ENCODE data around the gene IQCH.

IQCH gene

DNA sequence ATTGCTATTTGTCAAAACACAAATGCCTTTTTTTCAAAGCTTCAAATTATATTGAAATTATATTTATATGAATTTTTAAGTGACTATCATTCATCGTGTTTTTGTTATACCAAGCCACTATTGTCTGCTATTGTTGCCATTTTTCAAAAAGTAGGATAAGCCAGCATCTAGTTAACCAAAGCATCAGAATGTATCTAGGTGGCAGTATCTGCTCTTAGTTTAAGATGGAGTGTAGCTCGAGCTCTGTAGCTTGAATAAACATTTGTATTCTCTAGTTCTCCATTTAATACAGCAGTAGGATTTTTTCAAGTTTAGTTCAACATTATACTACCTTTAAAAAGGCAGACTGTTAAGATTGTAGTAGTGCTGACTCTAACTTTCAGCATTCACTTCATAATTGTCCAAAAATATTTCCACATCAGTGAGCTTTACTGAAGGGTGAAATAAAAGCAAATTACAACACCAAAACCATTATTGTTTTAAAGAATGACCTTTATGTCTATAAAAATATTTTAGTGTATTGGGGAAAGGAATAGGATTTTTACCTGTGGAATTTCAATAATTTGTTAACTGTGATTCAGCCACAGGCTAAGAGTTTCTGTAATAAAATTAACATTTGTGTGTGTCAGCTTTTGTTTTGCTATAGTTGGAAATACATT, 246.7 kb downstream of the IQCH start:
- no peak for DNase-seq (ENCODE audit: low read depth)

DNA sequence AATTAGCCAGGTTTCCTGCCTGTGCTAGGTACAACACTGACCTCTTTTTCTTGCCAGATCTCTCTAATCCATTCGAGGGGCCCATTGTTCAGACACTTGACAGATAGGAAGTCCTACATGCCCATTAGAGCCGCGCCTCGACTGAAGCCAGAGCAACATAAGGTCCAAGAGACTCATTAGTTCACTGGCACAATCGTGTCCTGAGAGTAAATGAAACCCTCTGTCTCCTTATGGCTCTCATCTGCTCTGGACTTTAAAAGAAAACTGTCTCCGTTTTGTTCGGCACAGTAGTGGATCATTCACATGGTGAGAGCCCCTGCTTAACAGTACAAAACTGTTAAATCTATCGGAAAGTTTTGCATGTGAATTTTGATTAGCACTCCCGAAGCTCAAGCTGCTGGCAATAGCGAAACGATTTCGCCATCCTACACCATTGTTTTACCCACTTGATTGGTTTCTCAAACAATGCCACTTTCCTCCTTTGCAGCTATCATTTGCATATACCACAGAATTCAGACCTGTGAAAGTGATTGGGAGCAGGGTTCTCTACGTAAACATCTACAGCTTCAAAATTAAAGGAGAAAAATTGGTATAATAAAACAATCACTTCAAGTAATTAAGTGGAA, 247.4 kb downstream of the IQCH start:
- no peak for DNase-seq (ENCODE audit: low read depth)

DNA sequence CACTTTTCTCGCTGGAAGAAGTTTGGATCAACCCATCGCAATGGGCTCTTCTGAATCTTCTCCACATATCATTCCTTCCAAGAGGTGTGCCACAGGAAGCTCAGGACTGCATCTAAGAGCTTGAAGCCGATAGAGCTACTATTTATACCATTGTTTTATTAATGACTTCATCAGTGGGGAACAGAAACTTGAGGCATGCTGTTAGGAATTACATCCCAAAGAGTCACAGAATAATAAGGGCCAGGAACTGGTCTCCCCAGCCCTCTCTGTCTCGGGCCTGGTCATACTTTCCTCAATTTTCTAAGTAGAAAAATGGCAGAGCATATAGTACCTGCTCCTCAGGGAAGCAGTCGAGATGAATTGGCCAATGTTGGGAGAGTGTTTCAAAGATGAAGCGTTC, 249.5 kb downstream of the IQCH start:
- DNase-seq (ENCODE audit: low read depth): no peak

DNA sequence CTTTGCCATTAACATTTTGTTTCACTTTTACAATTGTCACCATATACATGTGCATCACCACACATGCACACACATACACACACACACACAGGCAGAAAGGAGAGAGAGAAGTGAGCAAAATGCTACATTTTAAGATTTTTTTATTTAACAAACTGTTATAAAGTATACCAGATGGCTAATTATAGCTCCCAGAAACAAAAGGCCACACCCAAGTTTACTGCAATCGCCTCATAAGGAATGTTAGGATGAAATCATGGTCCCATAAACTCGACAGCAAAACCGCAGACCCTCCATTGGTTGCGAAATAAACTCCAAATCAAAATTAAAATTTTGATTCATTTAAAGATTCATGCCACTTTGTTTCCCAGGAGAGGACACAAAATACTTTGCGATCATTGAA, 250.2 kb downstream of the IQCH start:
- no peak for DNase-seq (ENCODE audit: low read depth)

DNA sequence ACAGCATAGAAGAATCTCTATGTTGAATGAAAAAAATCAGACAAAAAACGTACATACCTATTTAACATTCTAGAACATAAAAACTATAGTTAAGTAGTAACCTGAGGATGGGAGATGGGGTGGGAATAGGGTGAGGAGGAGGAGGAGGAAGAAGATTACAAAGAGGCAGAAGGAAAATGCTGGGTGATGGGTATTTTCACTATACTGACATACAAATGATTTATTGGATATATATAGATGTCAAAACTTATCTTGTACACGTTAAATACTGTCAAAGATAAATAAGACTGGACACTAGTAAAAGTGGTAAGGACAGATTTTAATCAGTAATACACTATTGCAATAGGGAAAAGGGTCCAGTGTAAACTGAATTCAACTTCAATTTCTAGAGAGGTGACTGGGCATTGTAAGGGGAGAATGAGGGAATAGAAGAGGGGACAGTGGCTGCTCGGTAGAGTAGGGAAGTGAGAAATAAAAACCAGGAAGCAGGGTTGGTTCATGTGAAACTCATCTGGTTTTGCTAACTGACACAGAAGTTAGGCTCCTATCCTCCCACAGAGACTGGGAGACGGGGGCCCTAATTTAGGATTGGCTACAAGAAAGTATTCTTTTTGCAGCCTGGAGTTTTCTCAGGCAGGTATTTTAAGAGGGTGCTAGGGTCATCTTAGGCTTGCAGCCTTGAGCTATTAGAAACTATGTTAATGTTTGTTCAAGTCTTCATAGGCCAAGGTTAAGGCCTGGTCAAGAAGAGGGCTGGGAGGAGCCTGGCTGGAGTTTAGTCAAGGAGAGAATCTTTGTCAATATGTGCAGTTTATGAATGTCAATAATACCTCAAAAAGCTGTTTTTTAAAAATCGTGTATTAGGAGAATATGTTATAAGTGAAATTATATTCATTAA, 251.3 kb downstream of the IQCH start:
- no peak for DNase-seq (ENCODE audit: low read depth)

DNA sequence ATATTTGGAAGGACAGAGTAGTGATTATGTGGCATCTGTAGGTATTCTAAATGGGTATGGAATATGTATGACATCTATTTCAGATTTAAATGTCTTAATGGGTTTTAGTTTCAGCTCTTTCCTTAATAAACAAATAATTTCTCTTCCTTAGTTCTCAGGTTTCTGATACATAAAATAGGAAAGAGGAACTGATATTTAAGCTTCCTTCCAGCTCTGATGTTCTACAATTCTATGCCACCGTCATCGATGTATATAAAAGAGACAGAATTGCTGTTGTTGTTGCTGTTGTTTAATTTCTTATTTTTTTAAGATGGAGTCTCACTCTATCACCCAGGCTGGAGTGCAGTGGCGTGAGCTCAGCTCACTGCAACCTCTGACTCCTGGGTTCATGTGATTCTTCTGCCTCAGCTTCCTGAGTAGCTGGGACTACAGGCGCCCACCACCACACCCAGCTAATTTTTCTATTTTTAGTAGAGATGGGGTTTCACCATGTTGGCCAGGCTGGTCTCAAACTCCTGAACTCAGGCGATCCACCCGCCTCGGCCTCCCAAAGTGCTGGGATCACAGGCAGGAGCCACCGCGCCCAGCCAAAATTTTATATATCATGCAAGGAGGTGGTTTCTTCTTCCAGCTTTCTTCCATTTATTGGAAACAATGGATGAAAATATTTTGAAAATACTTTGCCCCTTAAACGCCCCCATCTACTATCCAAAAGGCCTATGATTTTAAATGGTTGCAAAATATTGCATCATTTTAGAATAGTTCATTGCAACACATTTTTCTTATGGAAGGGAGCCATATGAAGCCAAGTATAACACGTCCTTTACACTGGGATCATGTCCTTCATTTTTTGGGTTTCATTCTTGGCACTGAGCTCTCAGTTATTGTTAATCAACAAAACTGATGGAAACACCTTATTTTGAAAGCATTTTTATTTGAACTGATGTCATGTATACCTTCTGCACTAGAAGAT, 252.5 kb downstream of the IQCH start:
- DNase-seq (ENCODE audit: low read depth): no peak

DNA sequence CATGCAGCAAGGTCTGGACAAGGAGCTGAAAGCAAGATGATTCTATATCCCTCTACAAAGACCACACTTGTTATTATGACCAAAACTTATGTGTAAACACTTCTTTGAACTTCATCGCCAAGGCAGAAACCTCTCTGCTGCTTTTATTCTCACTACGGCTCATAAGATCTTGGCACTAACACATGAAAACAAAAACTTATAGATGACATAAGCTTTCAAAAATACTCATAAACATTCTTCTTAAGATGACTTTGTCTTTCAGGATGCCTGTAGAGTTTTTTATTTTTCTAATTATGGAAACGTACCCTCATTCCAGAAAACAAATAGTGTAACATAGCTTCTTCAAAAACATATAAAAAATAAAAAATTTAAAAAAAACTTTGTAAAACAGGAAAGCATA, 253.8 kb downstream of the IQCH start:
- no peak for DNase-seq (ENCODE audit: low read depth)

DNA sequence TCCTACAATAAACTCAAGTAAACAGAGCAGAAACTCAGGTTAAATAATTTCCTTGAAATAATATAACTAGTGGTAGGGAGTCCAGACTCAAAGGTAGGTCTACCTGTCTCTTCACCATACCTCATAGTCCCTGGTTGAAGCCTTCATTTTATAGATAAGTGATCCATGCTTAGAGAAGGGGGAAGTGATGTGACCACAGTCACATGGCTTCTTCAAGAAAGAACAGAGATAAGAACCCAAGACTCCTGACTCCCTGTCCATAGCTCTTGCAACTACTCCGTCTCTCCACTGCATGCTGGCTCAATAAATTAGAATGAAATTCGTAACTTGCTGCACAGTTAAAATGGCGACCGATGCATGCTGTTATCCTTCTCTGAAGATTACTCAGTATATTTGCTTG, 255.3 kb downstream of the IQCH start:
- DNase-seq (ENCODE audit: low read depth): no peak

DNA sequence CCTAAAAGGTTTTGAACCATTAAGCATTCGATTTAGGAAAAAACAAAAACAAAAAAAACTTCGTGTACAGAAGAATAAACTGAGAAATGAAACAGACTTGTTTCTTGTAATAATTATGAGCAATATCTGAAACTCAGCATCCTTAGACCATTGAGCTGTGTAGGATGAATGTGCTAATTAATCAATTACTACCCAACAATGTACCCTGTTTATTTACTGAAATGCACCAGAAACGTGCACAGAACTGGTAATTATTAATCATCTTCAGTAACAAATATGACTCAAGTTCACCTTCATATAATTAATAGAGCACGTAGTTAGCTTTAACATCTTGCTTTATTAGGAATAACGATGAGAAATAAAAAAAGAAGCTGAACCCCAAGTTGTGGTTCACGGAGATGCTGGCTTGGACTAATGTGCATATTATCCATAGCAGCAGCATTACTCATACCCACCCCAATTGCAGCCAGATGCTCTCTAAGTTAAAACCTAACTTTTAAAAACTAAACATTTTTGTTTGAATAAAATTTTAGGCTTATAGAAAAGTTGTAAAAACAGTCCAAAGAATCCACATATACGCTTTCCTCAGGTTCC, 256.1 kb downstream of the IQCH start:
- DNase-seq (ENCODE audit: low read depth): peak; percentile 79

DNA sequence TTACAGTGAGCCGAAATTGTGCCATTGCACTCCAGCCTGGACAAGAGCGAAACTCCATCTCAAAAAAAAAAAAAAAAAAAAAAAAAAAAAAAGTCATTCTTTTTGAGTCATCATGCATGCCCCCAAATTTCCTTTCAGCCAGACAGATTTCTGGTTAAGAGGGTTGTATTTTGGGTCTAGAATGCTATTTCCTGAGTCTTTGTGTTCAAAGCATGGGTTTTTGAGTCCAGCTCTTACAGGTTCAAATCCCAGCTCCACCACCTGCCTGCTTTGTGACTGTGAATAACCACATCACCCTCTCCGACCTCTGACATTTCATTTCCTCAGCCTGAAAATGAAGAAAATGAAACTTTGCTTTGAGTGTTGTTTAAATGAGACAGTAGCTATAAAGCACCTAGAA, 257.0 kb downstream of the IQCH start:
- DNase-seq (ENCODE audit: low read depth): peak; percentile 56

DNA sequence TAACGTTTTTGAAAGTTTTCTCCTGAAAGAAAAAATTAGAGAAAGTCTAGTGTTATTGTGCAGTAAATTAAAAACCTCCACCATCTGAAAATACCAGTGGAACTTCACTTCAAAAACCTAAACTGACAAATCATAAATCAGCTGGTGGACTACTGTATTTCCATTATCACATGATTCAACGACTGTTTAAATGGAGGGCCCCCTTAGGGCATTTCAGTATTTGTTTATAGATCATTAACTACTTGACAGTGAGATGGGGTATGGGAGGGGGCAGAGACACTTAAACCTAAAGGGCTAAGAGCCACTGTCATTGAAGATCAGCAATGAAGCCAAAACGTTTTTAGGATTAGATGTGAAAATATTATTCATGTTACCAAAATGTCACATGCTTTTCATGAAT, 257.6 kb downstream of the IQCH start:
- DNase-seq (ENCODE audit: low read depth): no peak

DNA sequence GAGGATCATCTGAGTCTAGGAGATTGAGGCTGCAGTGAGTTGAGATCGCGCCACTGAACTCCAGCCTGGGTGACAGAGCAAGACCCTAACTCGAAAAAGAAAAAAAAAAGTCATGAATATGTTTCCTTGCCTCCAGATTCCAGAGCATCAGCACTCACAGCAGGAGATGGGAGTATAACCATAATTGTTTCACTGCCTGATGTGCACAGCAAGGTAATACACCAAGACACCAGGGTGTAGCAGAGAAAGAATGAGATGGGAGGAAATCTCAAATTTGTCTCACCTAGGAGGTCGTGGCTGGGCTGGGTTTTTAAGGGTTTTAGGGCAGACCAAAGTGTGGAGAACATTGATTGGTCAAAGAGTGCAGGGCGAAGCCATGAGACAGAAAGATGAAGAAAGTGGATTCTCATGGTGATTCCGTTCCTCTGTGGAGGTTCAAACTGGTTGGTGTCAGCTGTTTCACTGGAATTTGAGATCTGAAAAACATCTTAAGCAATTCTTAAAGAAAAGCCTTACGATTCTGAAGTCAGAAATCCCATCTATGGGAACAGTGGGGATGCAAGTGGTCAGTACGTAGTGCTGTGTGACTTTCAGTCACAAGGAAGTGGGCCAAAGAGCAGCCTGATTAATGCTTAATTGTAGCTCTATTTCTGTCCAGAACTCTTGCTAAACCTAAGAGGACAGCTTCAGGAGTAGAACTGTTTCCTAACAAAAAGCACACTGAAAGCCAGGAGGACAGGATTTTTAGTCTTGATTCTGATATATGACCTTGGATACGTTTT, 258.5 kb downstream of the IQCH start:
- DNase-seq (ENCODE audit: low read depth): no peak

DNA sequence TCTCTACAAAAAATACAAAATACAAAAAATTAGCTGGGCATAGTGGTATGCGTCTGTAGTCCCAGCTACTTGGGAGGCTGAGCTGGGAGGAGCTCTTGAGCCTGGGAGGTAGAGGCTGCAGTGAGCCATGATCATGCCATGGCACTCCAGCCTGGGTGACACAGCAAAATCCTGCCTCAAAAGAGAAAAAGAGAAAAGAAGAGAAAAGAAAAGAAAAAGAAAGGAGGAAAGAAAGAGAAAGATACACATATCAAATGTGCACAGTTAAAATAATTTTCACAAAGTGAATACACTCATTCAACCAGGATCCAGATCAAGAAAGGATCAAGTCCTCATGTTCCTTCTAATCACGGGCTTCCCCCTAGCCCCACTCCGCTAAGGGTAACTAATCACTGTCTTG, 260.5 kb downstream of the IQCH start:
- no peak for DNase-seq (ENCODE audit: low read depth)

DNA sequence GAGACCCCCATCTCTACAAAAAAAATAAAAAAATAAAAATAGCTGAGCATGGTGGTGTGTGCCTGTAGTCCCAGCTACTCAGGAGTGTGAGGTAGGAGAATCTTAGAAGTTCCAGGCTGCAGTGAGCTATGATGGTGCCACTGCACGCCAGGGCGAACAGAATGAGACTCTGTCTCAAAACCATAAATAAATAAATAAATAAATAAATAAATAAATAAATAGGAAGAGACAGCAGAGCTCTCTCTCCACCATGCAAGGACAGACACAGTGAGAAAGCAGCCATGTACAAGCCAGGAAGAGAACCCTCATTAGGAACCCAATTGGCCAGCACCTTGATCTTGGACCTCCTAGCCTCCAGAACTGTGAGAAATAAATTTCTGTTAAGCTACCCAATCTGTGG, 261.0 kb downstream of the IQCH start:
- DNase-seq (ENCODE audit: low read depth): no peak

DNA sequence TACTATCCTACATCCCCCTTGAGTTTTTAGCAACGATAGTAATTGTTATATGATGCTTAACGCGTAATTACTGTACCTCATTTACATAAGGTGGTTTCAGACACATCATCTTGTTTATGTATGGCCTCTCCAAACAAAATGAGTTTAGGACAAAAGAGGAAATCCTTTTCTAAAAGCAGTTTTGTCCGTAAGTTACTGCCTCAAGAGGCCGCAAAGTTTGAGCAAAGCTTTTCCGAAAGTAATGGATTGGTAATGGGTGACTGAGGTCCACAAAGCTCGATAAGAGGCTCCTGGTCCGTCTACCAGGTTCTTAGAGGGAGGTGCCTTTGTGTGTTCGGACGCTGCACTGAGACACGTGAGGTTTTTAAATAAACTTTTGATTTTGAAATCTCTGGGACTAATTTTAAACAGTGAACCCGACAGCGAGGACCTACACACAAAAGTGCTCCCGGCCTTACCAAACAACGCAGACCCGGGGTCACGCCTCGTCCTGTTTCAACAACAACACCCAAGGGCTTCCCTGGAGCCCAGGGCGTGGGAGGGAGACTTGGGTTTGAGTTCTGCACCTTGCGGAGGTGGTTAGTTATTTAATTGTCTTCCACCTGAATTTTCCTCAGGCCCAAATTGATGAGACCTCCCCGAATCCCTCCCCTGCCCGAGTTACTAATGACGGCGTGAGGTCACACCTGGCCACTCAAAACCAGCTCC, 265.9 kb downstream of the IQCH start:
- no peak for DNase-seq (ENCODE audit: low read depth)

DNA sequence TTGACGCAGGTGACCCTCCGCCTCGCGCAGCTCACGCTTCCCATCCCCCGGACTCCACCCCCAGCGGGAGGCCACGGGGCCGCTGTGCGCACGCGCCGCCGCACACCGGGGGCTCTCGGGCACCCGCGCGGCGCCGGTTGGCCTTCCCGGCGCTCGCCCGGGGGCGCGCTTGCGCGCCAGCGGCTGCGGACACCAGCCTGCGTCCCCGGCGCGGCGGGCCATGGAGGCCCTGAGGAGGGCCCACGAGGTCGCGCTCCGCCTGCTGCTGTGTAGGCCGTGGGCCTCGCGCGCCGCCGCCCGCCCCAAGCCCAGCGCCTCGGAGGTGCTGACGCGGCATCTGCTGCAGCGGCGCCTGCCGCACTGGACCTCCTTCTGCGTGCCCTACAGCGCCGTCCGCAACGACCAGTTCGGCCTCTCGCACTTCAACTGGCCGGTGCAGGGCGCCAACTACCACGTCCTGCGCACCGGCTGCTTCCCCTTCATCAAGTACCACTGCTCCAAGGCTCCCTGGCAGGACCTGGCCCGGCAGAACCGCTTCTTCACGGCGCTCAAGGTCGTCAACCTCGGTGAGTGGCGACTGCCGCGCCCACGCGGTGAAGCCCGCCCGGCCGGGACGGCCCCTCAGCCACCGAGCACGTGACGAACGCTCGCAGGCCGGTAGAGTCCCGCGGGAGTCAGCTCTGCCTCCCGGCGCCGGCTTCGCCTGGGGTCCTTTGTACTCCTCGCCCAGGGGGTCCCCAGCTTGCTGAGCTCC, 266.6 kb downstream of the IQCH start, which contains the start of gene C15orf61:
TSS of gene C15orf61 (plus strand) at position 103 of the 754 bp plus-strand sequence. CDS start at position 221, 118 bp downstream.
- DNase-seq (ENCODE audit: low read depth): no peak

DNA sequence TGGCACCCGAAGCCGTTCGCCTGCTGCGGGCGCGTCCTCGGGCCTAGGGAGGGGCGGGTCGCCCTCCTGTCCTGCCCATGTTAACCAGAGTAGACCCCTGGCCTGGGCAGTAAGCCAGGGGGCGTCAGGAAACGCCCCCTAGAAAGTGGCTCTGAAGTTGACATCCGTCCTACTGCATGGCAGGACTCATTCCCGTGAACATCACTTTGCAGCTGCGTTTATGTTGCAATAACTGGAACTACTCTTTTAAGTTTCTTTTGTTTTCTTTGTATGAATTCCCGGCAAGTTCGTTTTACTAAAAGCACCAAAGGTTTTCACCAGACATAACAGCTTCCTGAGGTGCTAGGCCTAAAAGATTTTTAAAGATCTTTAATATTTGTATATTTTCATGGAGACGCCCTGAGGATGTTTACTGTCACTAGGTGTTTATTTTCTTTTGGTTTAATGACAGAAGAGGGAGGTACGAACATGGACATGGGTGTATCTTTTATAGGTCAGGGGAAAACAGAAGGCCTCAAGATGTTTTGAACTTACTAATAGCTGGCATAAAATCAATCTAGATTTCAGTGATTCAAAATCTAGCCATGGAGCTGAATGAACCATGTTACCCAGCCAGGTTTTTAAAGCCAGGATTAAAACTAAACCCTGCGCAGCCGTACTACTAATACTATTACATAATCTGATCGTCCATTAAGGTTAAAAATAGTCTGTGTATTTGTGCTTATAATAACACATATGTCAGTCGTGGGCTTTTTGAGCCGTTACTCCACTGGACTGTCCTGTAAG, 267.4 kb downstream of the IQCH start:
- DNase-seq (ENCODE audit: low read depth): no peak

DNA sequence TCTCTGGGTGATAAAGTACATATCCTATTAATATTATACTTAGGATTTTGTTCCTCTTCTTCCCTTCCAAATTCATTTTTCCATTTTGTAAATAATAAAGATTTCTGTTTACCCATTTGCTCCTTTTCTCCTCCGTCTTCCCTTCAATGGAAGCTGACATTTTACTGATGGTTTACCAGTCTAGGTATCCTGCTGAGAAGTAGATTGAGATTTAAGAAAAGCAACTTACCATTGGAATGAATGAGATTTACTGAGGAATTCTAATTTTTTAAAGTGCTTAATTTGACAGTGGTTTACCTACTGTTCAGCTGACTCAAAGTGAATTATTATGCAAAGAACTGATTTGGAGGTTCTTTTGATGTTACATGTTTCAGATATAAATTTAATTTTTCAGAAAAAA, 268.7 kb downstream of the IQCH start:
- no peak for DNase-seq (ENCODE audit: low read depth)

Data from HS-27A (cell line).